ENCODE results near the gene PPP1R2.
"Not testable (repeated sequence)": the region's sequence is repeated elsewhere in the genome, so short reads cannot be mapped to it uniquely, and the experiment has no call there.

PPP1R2 gene

DNA sequence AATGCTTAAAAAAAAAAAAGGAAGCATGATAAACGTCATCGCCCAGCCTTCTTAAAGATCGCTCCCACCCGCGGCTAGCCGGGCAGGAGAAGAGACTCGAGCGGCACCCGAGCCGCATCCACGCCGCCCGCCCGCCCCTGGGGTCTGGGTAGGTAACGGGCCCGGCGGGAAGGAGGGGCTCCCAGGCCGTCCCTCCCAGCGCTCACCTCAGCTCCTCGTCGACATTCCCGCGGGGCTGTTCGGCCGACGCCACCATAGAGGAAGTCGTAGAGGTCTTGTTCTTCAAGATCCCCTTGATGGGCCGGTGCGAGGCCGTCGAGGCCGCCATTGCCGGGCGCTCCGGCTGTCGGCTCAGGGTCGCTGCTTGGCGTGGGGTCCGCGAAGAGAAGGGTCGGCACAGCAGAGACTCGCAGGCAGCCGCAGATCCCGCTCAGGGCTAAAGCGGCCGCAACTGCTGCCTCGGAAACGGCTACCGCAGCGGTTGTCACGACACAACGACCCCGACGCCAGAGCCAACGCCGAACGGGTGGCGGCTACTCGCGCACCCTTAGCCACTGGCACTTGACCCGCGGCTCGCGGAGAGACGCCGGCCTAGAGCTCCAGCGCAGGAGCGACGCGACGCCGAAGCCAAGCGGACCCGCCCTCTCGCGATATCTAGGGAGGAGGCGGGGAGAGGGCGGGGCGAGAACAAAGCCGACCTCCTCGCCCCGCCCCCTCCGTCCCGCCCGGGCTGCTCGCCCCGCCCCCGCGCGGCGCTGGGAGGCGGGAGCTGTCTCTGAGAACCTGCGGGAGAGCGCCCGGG is at the start of gene PPP1R2:
TSS of gene PPP1R2 (minus strand) at position 628 of the 802 bp plus-strand sequence. CDS start at position 328, 300 bp downstream.
- Histone ChIP-seq H3F3A (ENCODE audit: low read depth) (0 out of 2 replicates have a peak, but pooled peaks cover 4% of the 10 kb centered on the region), H3K9me3 (ENCODE audit: insufficient read depth, low read depth, low read length) (no peaks in the 10 kb centered on the region), H3K27me3 (ENCODE audit: insufficient read depth, low read length, poor library complexity, severe bottlenecking) (no peaks in the 10 kb centered on the region), H3K4me1 (ENCODE audit: insufficient read depth, low read length, poor library complexity, severe bottlenecking) (peaks cover 54% of the 10 kb centered on the region), H3K4me2 (ENCODE audit: low read depth, low read length, poor library complexity, severe bottlenecking) (peak within 1 kb of the TSS; percentile 92), H2AFZ (ENCODE audit: low read length) (peak within 1 kb of the TSS; percentile 87), H3K9ac (ENCODE audit: low read depth, low read length, poor library complexity, severe bottlenecking) (peak within 1 kb of the TSS; percentile 82), H3K9me2 (replicated peaks; ENCODE audit: low read depth, low read length) (no peaks in the 10 kb centered on the region), H4K20me1 (ENCODE audit: insufficient read depth, low read length, poor library complexity, severe bottlenecking) (peaks cover 32% of the 10 kb centered on the region), H3K36me3 (ENCODE audit: insufficient read depth, low read length) (no peaks in the 10 kb centered on the region), H3K79me2 (ENCODE audit: insufficient read depth, low read length) (peaks cover 51% of the 10 kb centered on the region), H3K4me3 (ENCODE audit: low read length, poor library complexity, severe bottlenecking) (peak within 1 kb of the TSS; percentile 96)
- TF ChIP-seq EZH2phosphoT487 (IDR thresholded peaks at IDR 0.05; ENCODE audit: borderline replicate concordance) = no peak
- TF ChIP-seq, protein P1, sequence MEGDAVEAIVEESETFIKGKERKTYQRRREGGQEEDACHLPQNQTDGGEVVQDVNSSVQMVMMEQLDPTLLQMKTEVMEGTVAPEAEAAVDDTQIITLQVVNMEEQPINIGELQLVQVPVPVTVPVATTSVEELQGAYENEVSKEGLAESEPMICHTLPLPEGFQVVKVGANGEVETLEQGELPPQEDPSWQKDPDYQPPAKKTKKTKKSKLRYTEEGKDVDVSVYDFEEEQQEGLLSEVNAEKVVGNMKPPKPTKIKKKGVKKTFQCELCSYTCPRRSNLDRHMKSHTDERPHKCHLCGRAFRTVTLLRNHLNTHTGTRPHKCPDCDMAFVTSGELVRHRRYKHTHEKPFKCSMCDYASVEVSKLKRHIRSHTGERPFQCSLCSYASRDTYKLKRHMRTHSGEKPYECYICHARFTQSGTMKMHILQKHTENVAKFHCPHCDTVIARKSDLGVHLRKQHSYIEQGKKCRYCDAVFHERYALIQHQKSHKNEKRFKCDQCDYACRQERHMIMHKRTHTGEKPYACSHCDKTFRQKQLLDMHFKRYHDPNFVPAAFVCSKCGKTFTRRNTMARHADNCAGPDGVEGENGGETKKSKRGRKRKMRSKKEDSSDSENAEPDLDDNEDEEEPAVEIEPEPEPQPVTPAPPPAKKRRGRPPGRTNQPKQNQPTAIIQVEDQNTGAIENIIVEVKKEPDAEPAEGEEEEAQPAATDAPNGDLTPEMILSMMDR (conservative IDR thresholded peaks at IDR 0.05; ENCODE audit: low read length) = no peak

DNA sequence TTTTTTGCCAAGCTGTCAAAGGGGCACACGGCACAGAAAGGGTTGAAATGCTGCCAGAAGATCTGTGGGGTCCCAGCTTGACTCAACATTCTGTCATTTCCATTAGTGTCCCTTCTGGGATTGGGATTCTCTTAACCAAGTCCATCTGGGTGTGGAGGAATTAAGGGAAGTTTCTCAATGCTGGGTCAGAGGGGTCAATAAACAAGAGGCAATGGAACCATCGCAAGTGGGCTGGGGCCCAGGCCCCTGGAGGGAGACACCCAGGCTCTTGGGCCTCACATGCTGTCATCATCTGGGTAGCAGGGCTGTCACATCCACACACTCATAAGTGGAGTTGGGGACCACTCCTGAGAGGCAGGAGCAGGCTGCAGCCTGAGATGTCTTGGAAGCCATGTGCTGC is 48.7 kb upstream of the PPP1R2 start:
- no peaks in the 10 kb centered on the region for H3K9me3 ChIP-seq (ENCODE audit: insufficient read depth, low read depth, low read length)
- H3K4me2 ChIP-seq (ENCODE audit: low read depth, low read length, poor library complexity, severe bottlenecking) = no peak overlapping the region
- H3K79me2 ChIP-seq (ENCODE audit: insufficient read depth, low read length) = no peaks in the 10 kb centered on the region
- H3F3A ChIP-seq (ENCODE audit: low read depth) = no peaks in the 10 kb centered on the region
- H4K20me1 ChIP-seq (ENCODE audit: insufficient read depth, low read length, poor library complexity, severe bottlenecking) = no peaks in the 10 kb centered on the region
- H3K27me3 ChIP-seq (ENCODE audit: insufficient read depth, low read length, poor library complexity, severe bottlenecking) = no peaks in the 10 kb centered on the region
- TF ChIP-seq, protein P1 (conservative IDR thresholded peaks at IDR 0.05; ENCODE audit: low read length) = no peak
- TF ChIP-seq EZH2phosphoT487 (IDR thresholded peaks at IDR 0.05; ENCODE audit: borderline replicate concordance) = no peak
- no peaks in the 10 kb centered on the region for H3K9me2 ChIP-seq (replicated peaks; ENCODE audit: low read depth, low read length)
- no peak overlapping the region for H3K9ac ChIP-seq (ENCODE audit: low read depth, low read length, poor library complexity, severe bottlenecking)
- H3K4me1 ChIP-seq (ENCODE audit: insufficient read depth, low read length, poor library complexity, severe bottlenecking) = no peaks in the 10 kb centered on the region
- H2AFZ ChIP-seq (ENCODE audit: low read length) = no peak overlapping the region
- no peaks in the 10 kb centered on the region for H3K36me3 ChIP-seq (ENCODE audit: insufficient read depth, low read length)
- no peak overlapping the region for H3K4me3 ChIP-seq (ENCODE audit: low read length, poor library complexity, severe bottlenecking)

- Histone ChIP-seq H4K20me1 (ENCODE audit: insufficient read depth, low read length, poor library complexity, severe bottlenecking) (no peaks in the 10 kb centered on the region), H3K9me3 (ENCODE audit: insufficient read depth, low read depth, low read length) (no peaks in the 10 kb centered on the region), H3K4me2 (ENCODE audit: low read depth, low read length, poor library complexity, severe bottlenecking) (no peak overlapping the region)
Observed at GRCh38 chr3:195591220-195591619, 48.1 kb upstream of the PPP1R2 start.

DNA sequence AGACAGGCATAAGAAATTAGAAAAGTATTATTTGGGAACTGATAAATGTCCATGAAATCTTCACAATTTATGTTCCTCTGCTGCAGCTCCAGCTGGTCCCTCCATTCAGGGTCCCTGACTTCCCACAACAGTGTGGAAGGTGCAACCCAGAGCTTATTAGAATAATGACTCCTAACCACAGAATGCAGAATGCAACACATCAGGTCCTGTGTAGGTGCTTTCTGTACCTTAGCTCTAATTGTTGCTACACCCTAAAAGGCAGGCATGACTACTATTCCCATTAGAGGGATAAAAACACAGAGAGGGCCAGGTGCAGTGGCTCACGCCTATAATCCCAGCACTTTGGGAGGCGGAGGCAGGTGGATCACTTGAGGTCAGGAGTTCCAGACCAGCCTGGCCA is 47.3 kb upstream of the PPP1R2 start:
- not testable (repeated sequence) for H2AFZ ChIP-seq (ENCODE audit: low read length); H3K9ac ChIP-seq (ENCODE audit: low read depth, low read length, poor library complexity, severe bottlenecking); H3K4me2 ChIP-seq (ENCODE audit: low read depth, low read length, poor library complexity, severe bottlenecking); H3K27me3 ChIP-seq (ENCODE audit: insufficient read depth, low read length, poor library complexity, severe bottlenecking); H3K36me3 ChIP-seq (ENCODE audit: insufficient read depth, low read length); H3K9me3 ChIP-seq (ENCODE audit: insufficient read depth, low read depth, low read length); H4K20me1 ChIP-seq (ENCODE audit: insufficient read depth, low read length, poor library complexity, severe bottlenecking); H3K4me1 ChIP-seq (ENCODE audit: insufficient read depth, low read length, poor library complexity, severe bottlenecking); H3K4me3 ChIP-seq (ENCODE audit: low read length, poor library complexity, severe bottlenecking); H3F3A ChIP-seq (ENCODE audit: low read depth); H3K9me2 ChIP-seq (replicated peaks; ENCODE audit: low read depth, low read length); H3K79me2 ChIP-seq (ENCODE audit: insufficient read depth, low read length)

More at GRCh38 chr3:195591220-195591619, 48.1 kb upstream of the PPP1R2 start:
- no peaks in the 10 kb centered on the region for H3K4me1 ChIP-seq (ENCODE audit: insufficient read depth, low read length, poor library complexity, severe bottlenecking)
- no peak overlapping the region for H2AFZ ChIP-seq (ENCODE audit: low read length)
- H3F3A ChIP-seq (ENCODE audit: low read depth) = no peaks in the 10 kb centered on the region
- no peaks in the 10 kb centered on the region for H3K27me3 ChIP-seq (ENCODE audit: insufficient read depth, low read length, poor library complexity, severe bottlenecking)
- no peaks in the 10 kb centered on the region for H3K9me2 ChIP-seq (replicated peaks; ENCODE audit: low read depth, low read length)
- H3K9ac ChIP-seq (ENCODE audit: low read depth, low read length, poor library complexity, severe bottlenecking) = no peak overlapping the region
- no peaks in the 10 kb centered on the region for H3K36me3 ChIP-seq (ENCODE audit: insufficient read depth, low read length)
- H3K79me2 ChIP-seq (ENCODE audit: insufficient read depth, low read length) = no peaks in the 10 kb centered on the region
- H3K4me3 ChIP-seq (ENCODE audit: low read length, poor library complexity, severe bottlenecking) = no peak overlapping the region
- TF ChIP-seq EZH2phosphoT487 (IDR thresholded peaks at IDR 0.05; ENCODE audit: borderline replicate concordance) = no peak
- TF ChIP-seq, protein P1 (conservative IDR thresholded peaks at IDR 0.05; ENCODE audit: low read length) = no peak

- not testable (repeated sequence) for H3K9ac ChIP-seq (ENCODE audit: low read depth, low read length, poor library complexity, severe bottlenecking); H3K9me3 ChIP-seq (ENCODE audit: insufficient read depth, low read depth, low read length); H3K36me3 ChIP-seq (ENCODE audit: insufficient read depth, low read length); H2AFZ ChIP-seq (ENCODE audit: low read length); H3K9me2 ChIP-seq (replicated peaks; ENCODE audit: low read depth, low read length); H4K20me1 ChIP-seq (ENCODE audit: insufficient read depth, low read length, poor library complexity, severe bottlenecking); H3K4me3 ChIP-seq (ENCODE audit: low read length, poor library complexity, severe bottlenecking); H3K4me1 ChIP-seq (ENCODE audit: insufficient read depth, low read length, poor library complexity, severe bottlenecking); H3F3A ChIP-seq (ENCODE audit: low read depth); H3K4me2 ChIP-seq (ENCODE audit: low read depth, low read length, poor library complexity, severe bottlenecking); H3K79me2 ChIP-seq (ENCODE audit: insufficient read depth, low read length); H3K27me3 ChIP-seq (ENCODE audit: insufficient read depth, low read length, poor library complexity, severe bottlenecking)
Observed at GRCh38 chr3:195589796-195590195, 46.7 kb upstream of the PPP1R2 start.

Data from Loucy (cell line).